ENCODE measurements around the gene BMP2K. TPM values are rescaled to one million over a fixed set of nuclear protein-coding genes. Genes with fewer than 3 reads are reported as not detected.

BMP2K gene
- total and polyA plus RNA-seq, 4 donors = 4.4 to 138 (median 19.3) TPM

- no peaks in the 10 kb centered on the region for H3K4me1 ChIP-seq (ENCODE audit: control insufficient read depth in 4 of 4, insufficient read depth in 4 of 4, low read length in 3 of 4)
- H3K36me3 ChIP-seq (ENCODE audit: control insufficient read depth in 4 of 4, insufficient read depth in 3 of 4, low read depth in 1 of 4, low read length in 3 of 4) = no peaks in the 10 kb centered on the region
- H3K9ac ChIP-seq (ENCODE audit: low read depth in 1 of 2, low read length in 2 of 2) = no peak overlapping the region
- H3K27me3 ChIP-seq (ENCODE audit: control insufficient read depth in 4 of 4, insufficient read depth in 4 of 4, low read length in 3 of 4) = peaks cover 0 to 4% (median 0%) of the 10 kb centered on the region in 4 donors
- H3K9me3 ChIP-seq (ENCODE audit: control insufficient read depth in 4 of 4, low read length in 3 of 4) = peaks cover 0 to 2% (median 0%) of the 10 kb centered on the region in 4 donors
- TF ChIP-seq FOXA2 (IDR thresholded peaks at IDR 0.05) (no peak), YY1 (IDR thresholded peaks at IDR 0.05) (no peak), CTCF (IDR thresholded peaks at IDR 0.05; ENCODE audit: low read depth, low read length, missing input control) (no peak), JUND (IDR thresholded peaks at IDR 0.05) (no peak), ATF3 (IDR thresholded peaks at IDR 0.05) (no peak), RXRA (IDR thresholded peaks at IDR 0.05) (no peak), GABPA (IDR thresholded peaks at IDR 0.05 in 1 of 2, conservative IDR thresholded peaks at IDR 0.05 in 1 of 2) (no peak), FOXA1 (IDR thresholded peaks at IDR 0.05) (no peak), HNF4G (IDR thresholded peaks at IDR 0.05) (no peak), TAF1 (conservative IDR thresholded peaks at IDR 0.05) (no peak), MAX (IDR thresholded peaks at IDR 0.05) (no peak), EGR1 (IDR thresholded peaks at IDR 0.05; ENCODE audit: low read depth in 2 of 2) (no peak), RAD21 (IDR thresholded peaks at IDR 0.05) (no peak), ZBTB33 (IDR thresholded peaks at IDR 0.05) (no peak), REST (IDR thresholded peaks at IDR 0.05) (no peak), SP1 (IDR thresholded peaks at IDR 0.05) (no peak)
- WGBS = 86% methylated on average over 3 of the region's 3 CpGs
- no peak overlapping the region for H3K27ac ChIP-seq (ENCODE audit: low read depth in 1 of 2, low read length in 2 of 2)
- no peak overlapping the region for H3K4me3 ChIP-seq (ENCODE audit: low read depth in 1 of 3, low read length in 3 of 3)
- no peak for DNase-seq (ENCODE audit: low spot score)
Measured at GRCh38 chr4:78945651-78946179, 169.6 kb downstream of the BMP2K start.

- Histone ChIP-seq H3K4me1 (ENCODE audit: control insufficient read depth in 4 of 4, insufficient read depth in 4 of 4, low read length in 3 of 4) (no peaks in the 10 kb centered on the region), H3K9ac (ENCODE audit: low read depth in 1 of 2, low read length in 2 of 2) (no peak overlapping the region), H3K9me3 (ENCODE audit: control insufficient read depth in 4 of 4, low read length in 3 of 4) (peaks cover 0 to 2% (median 0%) of the 10 kb centered on the region in 4 donors), H3K4me3 (ENCODE audit: low read depth in 1 of 3, low read length in 3 of 3) (no peak overlapping the region), H3K27ac (ENCODE audit: low read depth in 1 of 2, low read length in 2 of 2) (no peak overlapping the region), H3K27me3 (ENCODE audit: control insufficient read depth in 4 of 4, insufficient read depth in 4 of 4, low read length in 3 of 4) (peaks cover 0 to 4% (median 0%) of the 10 kb centered on the region in 4 donors), H3K36me3 (ENCODE audit: control insufficient read depth in 4 of 4, insufficient read depth in 3 of 4, low read depth in 1 of 4, low read length in 3 of 4) (no peaks in the 10 kb centered on the region)
- DNase-seq (ENCODE audit: low spot score) = no peak
- WGBS = 59% methylated on average over 1 of the region's 1 CpG
- TF ChIP-seq FOXA2 (IDR thresholded peaks at IDR 0.05) (no peak), ATF3 (IDR thresholded peaks at IDR 0.05) (no peak), GABPA (IDR thresholded peaks at IDR 0.05 in 1 of 2, conservative IDR thresholded peaks at IDR 0.05 in 1 of 2) (no peak), NR2F2 (IDR thresholded peaks at IDR 0.05) (no peak), RAD21 (IDR thresholded peaks at IDR 0.05) (no peak), MAX (IDR thresholded peaks at IDR 0.05) (no peak), EGR1 (IDR thresholded peaks at IDR 0.05; ENCODE audit: low read depth in 2 of 2) (no peak), ZBTB33 (IDR thresholded peaks at IDR 0.05) (no peak), FOXA1 (IDR thresholded peaks at IDR 0.05) (no peak), HNF4G (IDR thresholded peaks at IDR 0.05) (no peak)
Measured at GRCh38 chr4:78949735-78950134, 173.6 kb downstream of the BMP2K start.
